AG04449 (cell line): ENCODE measurements around the gene STX1A.

Experiments used
- CTCF ChIA-PET: fragments of 350-600 bp; formaldehyde crosslinking; extraction: SDS; loops from one replicate; lab custom pipeline; 2021; ENCODE audit warnings: antibody characterized with exemption; lab: Yijun Ruan, JAX
- POLR2A ChIA-PET: fragments of 400-600, 350-600 bp; formaldehyde crosslinking; extraction: SDS; loops from one replicate; lab custom pipeline; 2020; ENCODE audit warnings: antibody characterized with exemption, inconsistent platforms; lab: Yijun Ruan, JAX
- DNase-seq: peaks from one replicate; pipeline ENCODE4 v3.0.0-alpha.2; 2010; ENCODE audit warnings: low read depth, low spot score
- H3K4me3 ChIP-seq: 2 replicates; pipeline ENCODE4 v1.5.1; 2011; ENCODE audit warnings: low read depth, mild to moderate bottlenecking, control low read depth, low read length
- TF ChIP-seq, protein P1 (sequence below): IDR thresholded peaks from one replicate; pipeline ENCODE4 v1.5.1; 2011; ENCODE audit warnings: mild to moderate bottlenecking, moderate library complexity, low read length, control low read depth, inconsistent platforms; ENCODE audit not compliant: insufficient read depth; ENCODE audit errors: missing control alignments

STX1A gene

DNA sequence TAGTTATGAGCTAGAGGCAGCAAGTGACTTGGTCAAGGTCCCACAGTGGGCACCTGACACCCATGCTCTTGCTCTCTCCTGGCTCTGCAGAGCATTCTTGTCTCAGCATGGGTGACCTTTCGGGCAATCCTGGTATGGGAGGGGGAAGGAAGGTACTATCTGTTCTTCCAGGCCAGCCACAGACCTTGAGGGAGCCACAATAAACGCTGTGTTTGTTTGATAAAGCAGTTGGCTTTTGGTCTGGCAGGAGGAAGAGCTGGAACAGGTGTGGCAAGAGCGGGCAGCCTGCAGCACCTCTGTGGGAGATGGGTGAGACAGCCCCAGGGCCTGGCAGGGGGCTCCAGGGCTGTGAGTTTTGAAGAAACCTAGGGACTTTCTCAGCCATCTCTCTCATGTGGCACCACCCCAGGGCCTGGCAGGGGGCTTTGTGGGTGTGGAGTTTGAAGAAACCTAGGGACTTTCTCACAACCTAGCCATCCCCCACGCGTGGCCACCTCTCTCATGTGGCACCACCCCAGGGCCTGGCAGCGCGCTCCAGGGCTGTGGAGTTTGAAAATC, 39.2 kb upstream of the STX1A start:
- CTCF ChIA-PET: interaction anchor here (0.7 to 1.1 kb wide), 2 partner anchors 96 to 268 kb away, joined by 3 to 5 read pairs; no protein-coding TSS in a partner anchor
- no peak overlapping the region for H3K4me3 ChIP-seq
- POLR2A ChIA-PET: no interaction called here
- TF ChIP-seq, protein P1, sequence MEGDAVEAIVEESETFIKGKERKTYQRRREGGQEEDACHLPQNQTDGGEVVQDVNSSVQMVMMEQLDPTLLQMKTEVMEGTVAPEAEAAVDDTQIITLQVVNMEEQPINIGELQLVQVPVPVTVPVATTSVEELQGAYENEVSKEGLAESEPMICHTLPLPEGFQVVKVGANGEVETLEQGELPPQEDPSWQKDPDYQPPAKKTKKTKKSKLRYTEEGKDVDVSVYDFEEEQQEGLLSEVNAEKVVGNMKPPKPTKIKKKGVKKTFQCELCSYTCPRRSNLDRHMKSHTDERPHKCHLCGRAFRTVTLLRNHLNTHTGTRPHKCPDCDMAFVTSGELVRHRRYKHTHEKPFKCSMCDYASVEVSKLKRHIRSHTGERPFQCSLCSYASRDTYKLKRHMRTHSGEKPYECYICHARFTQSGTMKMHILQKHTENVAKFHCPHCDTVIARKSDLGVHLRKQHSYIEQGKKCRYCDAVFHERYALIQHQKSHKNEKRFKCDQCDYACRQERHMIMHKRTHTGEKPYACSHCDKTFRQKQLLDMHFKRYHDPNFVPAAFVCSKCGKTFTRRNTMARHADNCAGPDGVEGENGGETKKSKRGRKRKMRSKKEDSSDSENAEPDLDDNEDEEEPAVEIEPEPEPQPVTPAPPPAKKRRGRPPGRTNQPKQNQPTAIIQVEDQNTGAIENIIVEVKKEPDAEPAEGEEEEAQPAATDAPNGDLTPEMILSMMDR: no peak
- no peak for DNase-seq

DNA sequence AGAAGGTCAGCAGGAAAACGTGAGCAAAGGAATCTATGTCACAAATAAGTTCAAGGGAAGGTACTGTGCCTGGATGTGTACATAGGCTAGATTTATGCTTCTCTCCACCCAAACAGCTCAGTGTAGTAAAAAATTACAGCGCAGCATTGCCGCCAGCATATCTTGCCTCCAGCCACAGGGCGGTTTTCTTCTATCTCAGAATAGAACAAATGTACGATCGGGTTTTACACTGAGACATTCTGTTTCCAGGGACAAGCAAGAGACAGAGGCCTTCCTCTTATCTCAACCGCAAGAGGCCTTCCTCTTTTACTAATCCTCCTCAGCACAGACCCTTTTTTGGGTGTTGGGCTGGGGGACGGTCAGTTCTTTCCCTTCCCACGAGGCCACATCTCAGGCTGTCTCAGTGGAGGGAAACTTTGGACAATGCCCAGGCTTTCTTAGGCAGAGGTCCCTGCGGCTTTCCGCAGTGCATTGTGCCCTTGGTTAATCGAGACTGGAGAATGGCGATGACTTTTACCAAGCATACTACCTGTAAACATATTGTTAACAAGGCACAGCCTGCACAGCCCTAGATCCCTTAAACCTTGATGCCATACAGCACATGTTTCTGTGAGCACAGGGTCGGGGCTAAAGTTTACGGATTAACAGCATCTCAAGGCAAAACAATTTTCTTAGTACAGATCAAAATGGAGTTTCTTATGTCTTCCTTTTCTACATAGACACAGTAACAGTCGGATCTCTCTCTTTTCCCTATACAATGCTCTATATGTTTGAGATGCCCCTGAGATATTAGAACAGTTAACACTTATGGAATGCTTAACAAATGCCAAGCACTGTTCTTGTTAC, 30.7 kb upstream of the STX1A start:
- POLR2A ChIA-PET: no interaction called here
- no peak overlapping the region for H3K4me3 ChIP-seq
- CTCF ChIA-PET: interaction anchor here (1.1 kb wide), 1 partner anchor 105 kb away, joined by 3 read pairs; no protein-coding TSS in a partner anchor
- no peak for DNase-seq
- TF ChIP-seq, protein P1: no peak

DNA sequence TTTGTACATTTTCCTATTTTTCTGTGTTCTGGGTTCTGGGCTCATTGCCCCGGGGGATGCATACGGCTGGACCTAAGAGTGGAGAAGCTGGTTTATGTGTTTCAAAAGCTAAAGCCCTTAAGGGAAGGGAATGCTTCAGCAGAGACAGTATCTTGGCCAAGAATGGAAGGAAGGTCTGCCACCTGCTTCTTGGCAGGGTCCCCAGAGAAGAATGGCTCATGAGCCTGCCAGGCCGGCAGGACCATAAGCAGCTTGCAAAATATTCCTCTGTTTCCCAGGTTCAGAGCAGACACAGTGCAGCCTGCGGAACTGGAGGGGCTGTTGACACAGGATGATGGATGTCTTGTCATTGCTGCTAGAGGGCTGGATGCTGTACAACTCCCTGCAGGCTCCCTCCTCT, 26.9 kb upstream of the STX1A start:
- CTCF ChIA-PET: interaction anchor here (0.6 to 1.2 kb wide), 3 partner anchors 9 to 76 kb away, joined by 3 to 6 read pairs (median 3); no protein-coding TSS in a partner anchor
- TF ChIP-seq, protein P1: no peak
- POLR2A ChIA-PET: no interaction called here
- no peak for DNase-seq
- no peak overlapping the region for H3K4me3 ChIP-seq

DNA sequence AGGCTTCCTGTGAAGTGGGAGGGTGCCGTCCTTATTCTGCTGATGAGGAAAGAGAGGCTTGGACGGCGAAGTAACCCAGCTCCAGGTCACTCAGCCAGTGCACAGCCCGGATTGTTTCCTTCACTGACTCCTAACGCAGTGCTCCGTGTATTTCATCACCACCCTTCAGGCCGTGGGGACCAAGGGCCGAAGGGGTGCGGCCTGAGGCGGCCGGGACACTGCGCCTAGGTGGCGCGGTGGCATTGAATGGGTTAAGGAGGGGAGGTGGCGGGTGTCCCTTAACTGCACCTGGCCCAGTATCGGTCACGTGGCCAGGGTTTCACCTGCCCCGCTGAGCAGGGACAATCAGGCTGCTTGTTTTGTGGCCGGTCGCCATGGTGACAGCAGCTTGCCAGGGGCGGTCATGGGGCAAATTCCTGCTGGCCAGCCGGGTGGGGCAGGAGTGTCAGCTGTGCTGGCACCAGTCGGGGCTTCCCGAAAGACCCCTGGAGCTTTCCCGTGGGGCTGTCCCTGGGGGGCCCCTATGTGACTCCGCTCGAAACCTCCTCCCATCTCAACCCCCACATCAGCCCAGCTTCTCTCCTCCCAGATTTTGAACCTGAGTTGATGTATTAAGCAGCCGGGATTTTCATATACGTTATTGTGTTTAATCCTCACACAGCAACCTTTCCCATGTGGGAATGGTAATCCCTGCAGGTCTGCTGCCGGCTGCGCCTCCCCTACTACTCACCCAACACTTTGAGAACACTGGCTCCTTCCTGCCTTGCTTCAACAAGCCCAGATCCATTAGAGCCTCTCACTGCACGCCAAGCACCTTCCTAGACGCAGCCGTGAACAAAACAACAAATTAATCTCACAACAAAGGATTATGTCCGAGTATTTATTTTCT, 23.5 kb upstream of the STX1A start:
- CTCF ChIA-PET: interaction anchor here (1.0 to 16.0 kb wide), 3 partner anchors 8 to 137 kb away, joined by 4 to 231 read pairs (median 5); no protein-coding TSS in a partner anchor
- no peak for DNase-seq
- POLR2A ChIA-PET: no interaction called here
- H3K4me3 ChIP-seq: no peak overlapping the region
- TF ChIP-seq, protein P1: no peak

DNA sequence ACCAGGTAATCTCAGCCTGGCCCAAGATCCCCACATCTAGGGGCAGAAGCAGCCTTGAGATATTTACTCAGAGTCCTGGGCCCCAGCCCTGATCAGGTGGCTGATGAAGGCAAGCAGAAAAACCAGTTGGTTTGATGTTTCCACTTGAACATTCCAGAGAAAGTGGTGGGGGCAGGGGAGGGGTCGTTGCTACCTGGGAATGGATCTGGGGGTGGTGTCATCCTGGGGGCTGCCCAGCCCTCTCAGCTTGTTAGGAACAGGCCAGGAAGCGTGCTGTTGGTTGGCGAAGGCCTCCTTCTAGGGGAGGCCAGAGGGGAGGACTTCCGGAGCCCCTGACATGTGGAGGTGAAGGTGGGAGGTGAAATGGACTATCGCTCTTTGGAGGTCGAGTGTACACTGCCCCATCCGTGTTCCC, 22.9 kb upstream of the STX1A start:
- TF ChIP-seq, protein P1: no peak
- POLR2A ChIA-PET: no interaction called here
- no peak for DNase-seq
- CTCF ChIA-PET: interaction anchor here (1.0 to 16.0 kb wide), 2 partner anchors 10 to 137 kb away, joined by 4 to 231 read pairs; no protein-coding TSS in a partner anchor
- H3K4me3 ChIP-seq: no peak overlapping the region
